HepG2 (cell line): ENCODE data around the gene CCDC124. TPM values are rescaled to one million over a fixed set of nuclear protein-coding genes. Genes with fewer than 3 reads are reported as not detected.

ENCODE experiments used
- BRCA1 ChIP-seq: sonication (generic); formaldehyde crosslinking; IDR thresholded peaks from 2 replicates; pipeline ENCODE4 v1.4.0; 2020; ENCODE audit warnings: missing genetic modification reagents
- CEBPB ChIP-seq: IDR thresholded peaks from 2 replicates; pipeline ENCODE4 v1.6.1; 2011; ENCODE audit warnings: low read depth, low read length, improper control_type of control experiment, borderline replicate concordance
- KDM3A ChIP-seq: IDR thresholded peaks from 2 replicates; pipeline ENCODE4 v1.6.1; 2018; ENCODE audit warnings: low read depth, missing compliant biosample characterization
- NKX3-1 ChIP-seq: sonication (generic); formaldehyde crosslinking; IDR thresholded peaks from 2 replicates; pipeline ENCODE4 v1.5.0; 2020; ENCODE audit warnings: missing genetic modification reagents
- SIX4 ChIP-seq: sonication (generic); formaldehyde crosslinking; IDR thresholded peaks from 2 replicates; pipeline ENCODE4 v1.4.0; 2020; ENCODE audit warnings: missing genetic modification reagents
- SP140L ChIP-seq: sonication (generic); formaldehyde crosslinking; IDR thresholded peaks from 2 replicates; pipeline ENCODE4 v1.4.0; 2020; ENCODE audit warnings: missing genetic modification reagents, borderline replicate concordance
- SRSF9 ChIP-seq: fragments of 200-400 bp; formaldehyde crosslinking; IDR thresholded peaks from 2 replicates; pipeline ENCODE4 v1.6.1; 2018; ENCODE audit warnings: borderline replicate concordance, mild to moderate bottlenecking, low read depth, low read length; ENCODE audit not compliant: insufficient read depth, poor library complexity, severe bottlenecking
- SUZ12 ChIP-seq: fragments of 150-350 bp; IDR thresholded peaks from 2 replicates; pipeline ENCODE4 v1.6.1; 2014; ENCODE audit warnings: low read depth, low read length
- TCF7L2 ChIP-seq: IDR thresholded peaks from 2 replicates; pipeline ENCODE4 v1.6.1; 2011; ENCODE audit warnings: mild to moderate bottlenecking, low read depth, low read length, moderate library complexity
- ZFP37 ChIP-seq: sonication (generic); formaldehyde crosslinking; IDR thresholded peaks from 2 replicates; pipeline ENCODE4 v1.4.0; 2020; ENCODE audit warnings: missing genetic modification reagents, borderline replicate concordance
- ZFP90 ChIP-seq: sonication (generic); formaldehyde crosslinking; IDR thresholded peaks from 2 replicates; pipeline ENCODE4 v1.8.0; 2022; ENCODE audit warnings: missing genetic modification reagents, mild to moderate bottlenecking, inconsistent platforms, borderline replicate concordance
- ZNF331 ChIP-seq: sonication (generic); formaldehyde crosslinking; IDR thresholded peaks from 2 replicates; pipeline ENCODE4 v1.4.0; 2020; ENCODE audit warnings: missing genetic modification reagents
- ZNF589 ChIP-seq: sonication (generic); formaldehyde crosslinking; conservative IDR thresholded peaks from 2 replicates; pipeline ENCODE4 v1.8.0; 2022; ENCODE audit warnings: mild to moderate bottlenecking, moderate library complexity, missing genetic modification reagents
- ZNF7 ChIP-seq: IDR thresholded peaks from 2 replicates; pipeline ENCODE4 v1.6.1; 2016; ENCODE audit warnings: missing biosample characterization, missing genetic modification reagents
- polyA plus RNA-seq, 8 experiments: library from polyadenylated mRNA; depleted of rRNA in 3 of 8; stranded (reverse) in 7 of 8; unstranded in 1 of 8; fragments of >200 nt; fragmentation: Illumina TruSeq in 4 of 8; extraction: Trizol in 4 of 8; gene quantifications; 2 replicates each; pipeline versions ENCODE4 v1.2.1 to v1.2.3, GENCODE V29; 2011 to 2016; ENCODE audit warnings: low read depth in 4 of 8, missing spikeins in 1 of 8, mixed read lengths in 1 of 8; ENCODE audit not compliant: insufficient read depth in 1 of 8
- total RNA-seq, 5 experiments: library from RNA; depleted of rRNA; stranded (reverse); fragments of >200 nt; fragmentation: Illumina TruSeq; extraction: Trizol; gene quantifications; 2 replicates each; pipeline ENCODE4 v1.2.3, GENCODE V29; 2016; ENCODE audit warnings: low read depth in 1 of 5
- TF ChIP-seq, protein P1 (sequence below): sonication (generic); formaldehyde crosslinking; IDR thresholded peaks from 2 replicates; pipeline ENCODE4 v1.5.1; 2020; ENCODE audit warnings: missing genetic modification reagents, mild to moderate bottlenecking, borderline replicate concordance
- TF ChIP-seq, protein P2 (sequence below): sonication (generic); formaldehyde crosslinking; IDR thresholded peaks from 2 replicates; pipeline ENCODE4 v1.4.0; 2020; ENCODE audit warnings: missing genetic modification reagents, mild to moderate bottlenecking, borderline replicate concordance
- TF ChIP-seq, protein P3 (sequence below): sonication (generic); formaldehyde crosslinking; IDR thresholded peaks from 2 replicates; pipeline ENCODE4 v1.4.0; 2020; ENCODE audit warnings: missing genetic modification reagents

The CCDC124 gene
- total and polyA plus RNA-seq, 2 of the 13 experiments (the other 11 are each of a cell fraction or from before 2014, with no cell fraction given): 14.9 to 20.3 TPM

DNA sequence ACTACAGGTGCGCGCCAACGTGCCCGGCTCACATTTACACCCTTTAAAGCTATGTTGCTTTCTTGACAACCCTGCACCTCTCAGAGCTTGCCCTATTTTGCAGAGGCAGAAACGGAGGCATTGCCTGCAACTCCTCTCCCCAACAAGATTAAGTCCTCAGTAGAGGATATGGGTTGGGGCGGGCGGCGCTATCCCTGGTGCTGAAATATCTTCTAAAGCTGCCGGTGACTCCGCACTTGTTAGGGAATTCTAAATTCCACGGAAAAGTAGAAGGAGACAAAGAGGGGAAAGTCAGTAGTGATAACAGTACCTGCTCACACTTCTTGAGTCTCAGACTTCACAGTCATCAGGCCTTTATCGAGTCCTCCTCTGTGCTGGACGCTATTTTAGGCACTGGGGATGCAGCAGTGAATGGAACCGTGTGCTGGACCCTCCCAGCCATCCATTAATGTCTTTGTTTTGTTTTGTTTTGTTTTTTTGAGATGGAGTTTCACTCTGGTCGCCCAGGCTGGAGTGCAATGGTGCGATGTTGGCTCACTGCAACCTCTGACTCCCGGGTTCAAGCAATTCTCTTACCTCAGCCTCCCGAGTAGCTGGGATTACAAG is 43.1 kb upstream of the CCDC124 start (continued):
- TF ChIP-seq SRSF9 (no peak), SP140L (CRISPR knock-in tag) (peak; percentile 79; the same call in 1 of the 2 replicates), ZNF7 (no peak), ZNF589 (no peak), BRCA1 (peak; percentile 70; the same call in 1 of the 2 replicates), ZFP90 (peak; percentile 74; the same call in 1 of the 2 replicates), KDM3A (CRISPR knock-in tag) (no peak), NKX3-1 (CRISPR knock-in tag) (peak; percentile 90), SIX4 (CRISPR knock-in tag) (0 out of 2 replicates have a peak, but pooled peaks have one; percentile 48), ZNF331 (CRISPR knock-in tag) (peak; percentile 14; the same call in 1 of the 2 replicates), SUZ12 (no peak), TCF7L2 (no peak), ZFP37 (CRISPR knock-in tag) (0 out of 2 replicates have a peak, but pooled peaks have one; percentile 62), CEBPB (no peak)
- TF ChIP-seq, protein P1, sequence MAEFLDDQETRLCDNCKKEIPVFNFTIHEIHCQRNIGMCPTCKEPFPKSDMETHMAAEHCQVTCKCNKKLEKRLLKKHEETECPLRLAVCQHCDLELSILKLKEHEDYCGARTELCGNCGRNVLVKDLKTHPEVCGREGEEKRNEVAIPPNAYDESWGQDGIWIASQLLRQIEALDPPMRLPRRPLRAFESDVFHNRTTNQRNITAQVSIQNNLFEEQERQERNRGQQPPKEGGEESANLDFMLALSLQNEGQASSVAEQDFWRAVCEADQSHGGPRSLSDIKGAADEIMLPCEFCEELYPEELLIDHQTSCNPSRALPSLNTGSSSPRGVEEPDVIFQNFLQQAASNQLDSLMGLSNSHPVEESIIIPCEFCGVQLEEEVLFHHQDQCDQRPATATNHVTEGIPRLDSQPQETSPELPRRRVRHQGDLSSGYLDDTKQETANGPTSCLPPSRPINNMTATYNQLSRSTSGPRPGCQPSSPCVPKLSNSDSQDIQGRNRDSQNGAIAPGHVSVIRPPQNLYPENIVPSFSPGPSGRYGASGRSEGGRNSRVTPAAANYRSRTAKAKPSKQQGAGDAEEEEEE (CRISPR knock-in tag): no peak
- TF ChIP-seq, protein P2, sequence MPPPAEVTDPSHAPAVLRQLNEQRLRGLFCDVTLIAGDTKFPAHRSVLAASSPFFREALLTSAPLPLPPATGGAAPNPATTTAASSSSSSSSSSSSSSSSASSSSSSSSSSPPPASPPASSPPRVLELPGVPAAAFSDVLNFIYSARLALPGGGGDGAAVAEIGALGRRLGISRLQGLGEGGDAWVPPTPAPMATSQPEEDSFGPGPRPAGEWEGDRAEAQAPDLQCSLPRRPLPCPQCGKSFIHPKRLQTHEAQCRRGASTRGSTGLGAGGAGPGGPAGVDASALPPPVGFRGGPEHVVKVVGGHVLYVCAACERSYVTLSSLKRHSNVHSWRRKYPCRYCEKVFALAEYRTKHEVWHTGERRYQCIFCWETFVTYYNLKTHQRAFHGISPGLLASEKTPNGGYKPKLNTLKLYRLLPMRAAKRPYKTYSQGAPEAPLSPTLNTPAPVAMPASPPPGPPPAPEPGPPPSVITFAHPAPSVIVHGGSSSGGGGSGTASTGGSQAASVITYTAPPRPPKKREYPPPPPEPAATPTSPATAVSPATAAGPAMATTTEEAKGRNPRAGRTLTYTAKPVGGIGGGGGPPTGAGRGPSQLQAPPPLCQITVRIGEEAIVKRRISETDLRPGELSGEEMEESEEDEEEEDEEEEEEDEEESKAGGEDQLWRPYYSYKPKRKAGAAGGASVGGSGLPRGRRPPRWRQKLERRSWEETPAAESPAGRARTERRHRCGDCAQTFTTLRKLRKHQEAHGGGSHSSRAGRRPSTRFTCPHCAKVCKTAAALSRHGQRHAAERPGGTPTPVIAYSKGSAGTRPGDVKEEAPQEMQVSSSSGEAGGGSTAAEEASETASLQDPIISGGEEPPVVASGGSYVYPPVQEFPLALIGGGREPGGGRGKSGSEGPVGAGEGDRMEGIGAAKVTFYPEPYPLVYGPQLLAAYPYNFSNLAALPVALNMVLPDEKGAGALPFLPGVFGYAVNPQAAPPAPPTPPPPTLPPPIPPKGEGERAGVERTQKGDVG (CRISPR knock-in tag): no peak
- TF ChIP-seq, protein P3, sequence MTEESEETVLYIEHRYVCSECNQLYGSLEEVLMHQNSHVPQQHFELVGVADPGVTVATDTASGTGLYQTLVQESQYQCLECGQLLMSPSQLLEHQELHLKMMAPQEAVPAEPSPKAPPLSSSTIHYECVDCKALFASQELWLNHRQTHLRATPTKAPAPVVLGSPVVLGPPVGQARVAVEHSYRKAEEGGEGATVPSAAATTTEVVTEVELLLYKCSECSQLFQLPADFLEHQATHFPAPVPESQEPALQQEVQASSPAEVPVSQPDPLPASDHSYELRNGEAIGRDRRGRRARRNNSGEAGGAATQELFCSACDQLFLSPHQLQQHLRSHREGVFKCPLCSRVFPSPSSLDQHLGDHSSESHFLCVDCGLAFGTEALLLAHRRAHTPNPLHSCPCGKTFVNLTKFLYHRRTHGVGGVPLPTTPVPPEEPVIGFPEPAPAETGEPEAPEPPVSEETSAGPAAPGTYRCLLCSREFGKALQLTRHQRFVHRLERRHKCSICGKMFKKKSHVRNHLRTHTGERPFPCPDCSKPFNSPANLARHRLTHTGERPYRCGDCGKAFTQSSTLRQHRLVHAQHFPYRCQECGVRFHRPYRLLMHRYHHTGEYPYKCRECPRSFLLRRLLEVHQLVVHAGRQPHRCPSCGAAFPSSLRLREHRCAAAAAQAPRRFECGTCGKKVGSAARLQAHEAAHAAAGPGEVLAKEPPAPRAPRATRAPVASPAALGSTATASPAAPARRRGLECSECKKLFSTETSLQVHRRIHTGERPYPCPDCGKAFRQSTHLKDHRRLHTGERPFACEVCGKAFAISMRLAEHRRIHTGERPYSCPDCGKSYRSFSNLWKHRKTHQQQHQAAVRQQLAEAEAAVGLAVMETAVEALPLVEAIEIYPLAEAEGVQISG (CRISPR knock-in tag): peak; percentile 45; the same call in 1 of the 2 replicates
